Kidney (tissue), 14 donors: ENCODE measurements around the gene HAUS5. TPM values are rescaled to one million over a fixed set of nuclear protein-coding genes. Genes with fewer than 3 reads are reported as not detected.

Experiments used
- DNase-seq, 5 donors: peaks; one replicate each; pipeline ENCODE4 v3.0.0-alpha.2; 2013 to 2020
- FAIRE-seq: peaks from 2 replicates; lab custom pipeline; 2012; peaks lifted over from hg19 to GRCh38; lab: Jason Lieb, UNC
- H3K27ac ChIP-seq, 2 donors: one replicate each; pipeline ENCODE4 v1.7.0; 2013; ENCODE audit warnings: low read depth in 2 of 2, low read length in 2 of 2, inconsistent platforms in 1 of 2
- H3K27me3 ChIP-seq: one replicate; pipeline ENCODE4 v1.7.1; 2013; ENCODE audit warnings: low read length, inconsistent platforms; ENCODE audit not compliant: control insufficient read depth, insufficient read depth
- H3K36me3 ChIP-seq, 3 donors: one replicate each; pipeline versions ENCODE4 v1.7.0 to v1.7.1; 2013; ENCODE audit warnings: low read length in 3 of 3, control low read depth in 1 of 3, inconsistent platforms in 1 of 3; ENCODE audit not compliant: insufficient read depth in 3 of 3, control insufficient read depth in 2 of 3
- H3K4me1 ChIP-seq, 3 donors: one replicate each; pipeline versions ENCODE4 v1.7.0 to v1.7.1; 2013; ENCODE audit warnings: low read length in 3 of 3, inconsistent platforms in 1 of 3, low read depth in 1 of 3; ENCODE audit not compliant: control insufficient read depth in 2 of 3, insufficient read depth in 2 of 3
- H3K4me3 ChIP-seq, 3 donors: one replicate each; pipeline versions ENCODE4 v1.7.0 to v1.8.1; 2013; ENCODE audit warnings: low read length in 3 of 3, control low read depth in 1 of 3, inconsistent platforms in 1 of 3
- H3K9ac ChIP-seq, 3 donors: one replicate each; pipeline versions ENCODE4 v1.7.0 to v1.7.1; 2013; ENCODE audit warnings: low read length in 3 of 3, control low read depth in 1 of 3, inconsistent platforms in 1 of 3
- H3K9me3 ChIP-seq, 3 donors: one replicate each; pipeline versions ENCODE4 v1.7.0 to v1.7.1; 2013; ENCODE audit warnings: low read length in 3 of 3, control low read depth in 1 of 3, inconsistent platforms in 1 of 3; ENCODE audit not compliant: control insufficient read depth in 2 of 3, insufficient read depth in 1 of 3
- CTCF ChIP-seq: IDR thresholded peaks from 3 replicates; pipeline ENCODE4 v1.5.1; 2012; ENCODE audit warnings: mild to moderate bottlenecking, moderate library complexity, borderline replicate concordance; ENCODE audit not compliant: insufficient read depth; ENCODE audit errors: extremely low read depth
- intact Hi-C: fragments of 100-400 bp; cut with DNase I; formaldehyde crosslinking; loops from one replicate; pipeline ENCODE4 v1.11.1; 2022
- polyA plus RNA-seq: library from polyadenylated mRNA; stranded (reverse); fragments of 350-450 nt; fragmentation: Illumina TruSeq; extraction: RNeasy Lipid Tissue Mini Kit (QIAGEN cat#74804); gene quantifications from one replicate; pipeline ENCODE4 v1.2.3, GENCODE V29; 2014; ENCODE audit warnings: low read depth, low replicate concordance; ENCODE audit not compliant: insufficient read depth
- total RNA-seq: library from RNA; stranded (reverse); fragmentation: NEBNext Ultra II Directional; extraction: Animal tissue kit (Norgen Biotek cat#: 25700); gene quantifications from one replicate; pipeline ENCODE4 v1.2.1, GENCODE V29; 2021
- donor health status: control.
- donor health status: control.
- donor health status: control.
- donor health status: control.
- donor health status: control.
- donor health status: DM: yes; HTN: yes; CAD: no.
- donor health status: Normal renal cell carcinoma (clear cell type).

HAUS5 gene
- total and polyA plus RNA-seq, 2 donors from 2014 or later, result 6.8 to 15.9 TPM

GRCh38 chr19:35629332-35629633, 16.7 kb downstream of the HAUS5 start:
- Histone ChIP-seq H3K27me3 (no peaks in the 10 kb centered on the region), H3K9me3 (no peaks in the 10 kb centered on the region), H3K27ac (peak overlapping the region; percentile 71 to 73), H3K4me3 (peak overlapping the region; percentile 72 to 97 (median 84)), H3K36me3 (peaks cover 2 to 30% (median 25%) of the 10 kb centered on the region in 3 donors), H3K9ac (peak overlapping the region; percentile 65 to 98 (median 75)), H3K4me1 (peaks cover 0 to 5% (median 4%) of the 10 kb centered on the region in 3 donors)
- no peak for FAIRE-seq
- intact Hi-C loops, result no loop called here
- no peak for DNase-seq
- no peak for TF ChIP-seq CTCF

- Histone ChIP-seq H3K4me3 (no peak overlapping the region), H3K27ac (no peak overlapping the region), H3K4me1 (peaks cover 0 to 5% (median 4%) of the 10 kb centered on the region in 3 donors), H3K9ac (no peak overlapping the region), H3K36me3 (peaks cover 2 to 42% (median 41%) of the 10 kb centered on the region in 3 donors), H3K27me3 (no peaks in the 10 kb centered on the region), H3K9me3 (no peaks in the 10 kb centered on the region)
- TF ChIP-seq CTCF, result no peak
- DNase-seq (no peak), FAIRE-seq (no peak)
- intact Hi-C loops, result no loop called here
Observed at GRCh38 chr19:35633727-35634440, 21.3 kb downstream of the HAUS5 start.

GRCh38 chr19:35636651-35637050, 24.1 kb downstream of the HAUS5 start:
- intact Hi-C loops, result no loop called here
- H3K27ac ChIP-seq, result no peak overlapping the region
- FAIRE-seq (no peak), DNase-seq (no peak)
- H3K4me3 ChIP-seq, result no peak overlapping the region
- H3K4me1 ChIP-seq, result no peaks in the 10 kb centered on the region
- peaks cover 0 to 31% (median 30%) of the 10 kb centered on the region in 3 donors for H3K36me3 ChIP-seq
- no peaks in the 10 kb centered on the region for H3K27me3 ChIP-seq
- TF ChIP-seq CTCF, result no peak
- no peak overlapping the region for H3K9ac ChIP-seq
- H3K9me3 ChIP-seq, result no peaks in the 10 kb centered on the region
